Ascending aorta (tissue), 2 donors: ENCODE measurements around the gene INPPL1. TPM values are rescaled to one million over a fixed set of nuclear protein-coding genes. Genes with fewer than 3 reads are reported as not detected.

Experiments used
- DNase-seq, 2 donors: peaks; one replicate each; pipeline ENCODE4 v3.0.0-alpha.2; 2019; ENCODE audit warnings: low spot score in 2 of 2
- H3K27ac ChIP-seq, 2 donors: fragments of 200-600 bp; sonication (generic); one replicate each; pipeline ENCODE4 v1.5.1; 2016 to 2017; ENCODE audit warnings: mild to moderate bottlenecking in 1 of 2
- H3K27me3 ChIP-seq: fragments of 200-600 bp; sonication (generic); one replicate; pipeline ENCODE4 v1.5.1; 2017
- H3K36me3 ChIP-seq, 2 donors: fragments of 200-600 bp; sonication (generic); one replicate each; pipeline ENCODE4 v1.5.1; 2016
- H3K4me1 ChIP-seq, 2 donors: fragments of 200-600 bp; sonication (generic); one replicate each; pipeline ENCODE4 v1.5.1; 2016 to 2017; ENCODE audit warnings: mild to moderate bottlenecking in 1 of 2
- H3K4me3 ChIP-seq, 2 donors: fragments of 200-600 bp; sonication (generic); one replicate each; pipeline ENCODE4 v1.5.1; 2016 to 2017; ENCODE audit warnings: mild to moderate bottlenecking in 1 of 2
- H3K9me3 ChIP-seq, 2 donors: fragments of 200-600 bp; sonication (generic); one replicate each; pipeline ENCODE4 v1.5.1; 2016
- intact Hi-C: fragments of 100-400 bp; cut with DNase I; formaldehyde crosslinking; loops from one replicate; pipeline ENCODE4 v1.15.1; 2023
- total RNA-seq: library from RNA; depleted of rRNA; stranded (reverse); fragments of >200 nt; gene quantifications from one replicate; pipeline ENCODE4 v1.1.0, GENCODE V29; 2016
- TF ChIP-seq, protein P1 (sequence below), 3 experiments: fragments of 200-600 bp in 2 of 3; fragments of 450-650 bp in 1 of 3; sonication (generic) in 2 of 3; IDR thresholded peaks; one replicate each; pipeline ENCODE4 v1.5.1; 2016 to 2019; ENCODE audit warnings: antibody characterized with exemption in 3 of 3, mild to moderate bottlenecking in 1 of 3, moderate library complexity in 1 of 3

Gene INPPL1
- total RNA-seq, 1 donor from 2014 or later: 76.0 TPM

DNA sequence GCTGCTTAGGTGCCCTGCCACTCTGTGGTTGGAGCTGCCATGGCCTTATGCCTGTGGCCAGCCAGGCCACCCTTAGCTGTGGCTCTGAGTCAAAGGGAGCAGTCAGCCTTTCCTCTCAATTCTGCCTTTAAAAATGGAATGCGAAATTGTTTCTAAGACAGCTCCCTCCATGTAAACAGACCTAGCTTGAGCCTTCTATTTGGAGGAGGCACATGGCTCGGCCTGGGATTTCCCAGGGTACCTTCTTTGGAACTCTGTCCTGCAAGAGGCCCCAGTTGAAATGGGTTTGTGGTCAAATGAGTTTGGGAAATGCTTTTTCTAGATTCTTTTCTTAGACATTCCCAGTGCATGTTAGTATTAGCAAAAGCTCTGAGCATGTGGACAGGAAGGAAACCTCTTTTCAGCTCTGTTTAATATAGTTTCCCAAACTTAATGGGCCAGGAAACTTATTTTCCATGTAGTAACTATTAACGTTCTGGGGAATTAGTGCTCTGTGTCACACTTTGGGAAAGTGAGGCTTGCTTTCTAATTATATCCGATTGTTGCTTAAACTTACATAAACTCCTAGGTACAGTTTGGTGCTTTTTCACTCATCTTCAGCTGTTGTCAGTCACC lies 11.6 kb downstream of the INPPL1 start:
- peaks cover 3% of the 10 kb centered on the region for H3K27me3 ChIP-seq
- H3K27ac ChIP-seq: no peak overlapping the region
- H3K4me3 ChIP-seq: no peak overlapping the region
- TF ChIP-seq, protein P1, sequence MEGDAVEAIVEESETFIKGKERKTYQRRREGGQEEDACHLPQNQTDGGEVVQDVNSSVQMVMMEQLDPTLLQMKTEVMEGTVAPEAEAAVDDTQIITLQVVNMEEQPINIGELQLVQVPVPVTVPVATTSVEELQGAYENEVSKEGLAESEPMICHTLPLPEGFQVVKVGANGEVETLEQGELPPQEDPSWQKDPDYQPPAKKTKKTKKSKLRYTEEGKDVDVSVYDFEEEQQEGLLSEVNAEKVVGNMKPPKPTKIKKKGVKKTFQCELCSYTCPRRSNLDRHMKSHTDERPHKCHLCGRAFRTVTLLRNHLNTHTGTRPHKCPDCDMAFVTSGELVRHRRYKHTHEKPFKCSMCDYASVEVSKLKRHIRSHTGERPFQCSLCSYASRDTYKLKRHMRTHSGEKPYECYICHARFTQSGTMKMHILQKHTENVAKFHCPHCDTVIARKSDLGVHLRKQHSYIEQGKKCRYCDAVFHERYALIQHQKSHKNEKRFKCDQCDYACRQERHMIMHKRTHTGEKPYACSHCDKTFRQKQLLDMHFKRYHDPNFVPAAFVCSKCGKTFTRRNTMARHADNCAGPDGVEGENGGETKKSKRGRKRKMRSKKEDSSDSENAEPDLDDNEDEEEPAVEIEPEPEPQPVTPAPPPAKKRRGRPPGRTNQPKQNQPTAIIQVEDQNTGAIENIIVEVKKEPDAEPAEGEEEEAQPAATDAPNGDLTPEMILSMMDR (IDR thresholded peaks at IDR 0.05): no peak
- peaks cover 53 to 62% of the 10 kb centered on the region in 2 donors for H3K36me3 ChIP-seq
- peak in 1 of 2 donors; percentile 49 for DNase-seq
- intact Hi-C loops: loop anchor here (5.0 kb wide), 2 partner anchors 134 to 196 kb away; partner anchors contain the start of genes CLPB and LAMTOR1
- no peaks in the 10 kb centered on the region for H3K9me3 ChIP-seq
- peaks cover 7 to 18% of the 10 kb centered on the region in 2 donors for H3K4me1 ChIP-seq

DNA sequence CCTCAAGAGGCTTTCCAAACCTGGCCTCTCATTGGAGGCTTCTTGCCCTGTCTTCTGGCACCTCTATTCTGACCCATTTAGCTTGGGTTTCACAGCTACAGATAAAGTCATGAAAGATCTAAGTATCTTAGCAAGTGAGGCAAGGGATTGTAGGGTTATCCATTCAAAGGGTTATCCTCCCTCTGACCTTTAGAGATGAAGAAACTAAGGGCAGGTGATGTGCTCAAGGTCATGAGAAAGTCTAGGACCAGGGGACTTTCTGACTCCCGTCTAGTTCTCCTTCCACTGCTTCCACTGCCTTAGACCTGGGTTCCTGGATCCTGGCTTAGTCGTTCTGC lies 12.2 kb downstream of the INPPL1 start:
- TF ChIP-seq, protein P1 (IDR thresholded peaks at IDR 0.05): no peak
- H3K36me3 ChIP-seq: peaks cover 47 to 57% of the 10 kb centered on the region in 2 donors
- peaks cover 7 to 18% of the 10 kb centered on the region in 2 donors for H3K4me1 ChIP-seq
- intact Hi-C loops: loop anchor here (5.0 kb wide), 2 partner anchors 134 to 196 kb away; partner anchors contain the start of genes CLPB and LAMTOR1
- H3K9me3 ChIP-seq: no peaks in the 10 kb centered on the region
- peaks cover 3% of the 10 kb centered on the region for H3K27me3 ChIP-seq
- no peak overlapping the region for H3K4me3 ChIP-seq
- no peak overlapping the region for H3K27ac ChIP-seq
- DNase-seq: no peak

DNA sequence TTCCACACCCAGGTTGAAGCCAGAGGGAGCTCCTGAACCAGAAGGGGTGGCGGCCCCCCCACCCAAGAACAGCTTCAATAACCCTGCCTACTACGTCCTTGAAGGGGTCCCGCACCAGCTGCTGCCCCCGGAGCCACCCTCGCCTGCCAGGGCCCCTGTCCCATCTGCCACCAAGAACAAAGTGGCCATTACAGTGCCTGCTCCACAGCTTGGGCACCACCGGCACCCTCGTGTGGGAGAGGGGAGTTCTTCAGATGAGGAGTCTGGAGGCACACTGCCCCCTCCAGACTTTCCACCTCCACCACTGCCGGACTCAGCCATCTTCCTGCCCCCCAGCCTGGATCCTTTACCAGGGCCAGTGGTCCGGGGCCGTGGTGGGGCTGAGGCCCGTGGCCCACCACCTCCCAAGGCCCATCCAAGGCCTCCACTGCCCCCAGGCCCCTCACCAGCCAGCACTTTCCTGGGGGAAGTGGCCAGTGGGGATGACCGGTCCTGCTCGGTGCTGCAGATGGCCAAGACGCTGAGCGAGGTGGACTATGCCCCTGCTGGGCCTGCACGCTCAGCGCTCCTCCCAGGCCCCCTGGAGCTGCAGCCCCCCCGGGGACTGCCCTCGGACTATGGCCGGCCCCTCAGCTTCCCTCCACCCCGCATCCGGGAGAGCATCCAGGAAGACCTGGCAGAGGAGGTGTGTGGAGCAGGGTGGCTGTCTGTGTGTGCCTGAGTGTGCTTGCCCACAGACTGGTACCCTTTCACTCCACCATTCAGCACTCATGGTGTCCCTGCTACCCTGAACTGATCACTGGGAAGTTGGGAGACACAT lies 12.8 kb downstream of the INPPL1 start:
- intact Hi-C loops: loop anchor here (5.0 kb wide), 2 partner anchors 135 to 195 kb away; partner anchors contain the start of genes CLPB and LAMTOR1

DNA sequence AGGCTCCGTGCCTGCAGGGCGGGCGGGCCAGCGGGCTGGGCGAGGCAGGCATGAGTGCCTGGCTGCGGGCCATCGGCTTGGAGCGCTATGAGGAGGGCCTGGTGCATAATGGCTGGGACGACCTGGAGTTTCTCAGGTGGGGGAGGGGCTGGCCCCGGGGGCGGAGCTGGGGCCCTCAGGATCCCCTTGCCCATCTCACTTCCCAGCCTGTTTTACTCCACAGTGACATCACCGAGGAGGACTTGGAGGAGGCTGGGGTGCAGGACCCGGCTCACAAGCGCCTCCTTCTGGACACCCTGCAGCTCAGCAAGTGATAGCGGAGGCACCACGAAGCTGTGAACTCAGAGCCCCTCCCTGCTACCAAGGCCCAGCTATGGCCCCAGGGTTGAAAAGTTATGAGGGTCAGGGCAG lies 13.5 kb downstream of the INPPL1 start:
- TF ChIP-seq, protein P1 (IDR thresholded peaks at IDR 0.05): peak; percentile 34 to 67 (median 59)
- Histone ChIP-seq H3K9me3 (no peaks in the 10 kb centered on the region), H3K27ac (no peak overlapping the region), H3K4me1 (peaks cover 7 to 18% of the 10 kb centered on the region in 2 donors), H3K4me3 (no peak overlapping the region), H3K36me3 (peaks cover 36 to 44% of the 10 kb centered on the region in 2 donors), H3K27me3 (peaks cover 6% of the 10 kb centered on the region)
- intact Hi-C loops: loop anchor here (5.0 kb wide), 2 partner anchors 136 to 194 kb away; partner anchors contain the start of genes CLPB and LAMTOR1
- DNase-seq: no peak

More for the DNA sequence above, 12.8 kb downstream of the INPPL1 start:
- H3K4me1 ChIP-seq: peaks cover 7 to 18% of the 10 kb centered on the region in 2 donors
- DNase-seq: peak in 1 of 2 donors; percentile 63
- H3K27ac ChIP-seq: no peak overlapping the region
- no peaks in the 10 kb centered on the region for H3K9me3 ChIP-seq
- TF ChIP-seq, protein P1 (IDR thresholded peaks at IDR 0.05): no peak
- H3K36me3 ChIP-seq: peaks cover 43 to 51% of the 10 kb centered on the region in 2 donors
- peaks cover 3% of the 10 kb centered on the region for H3K27me3 ChIP-seq
- no peak overlapping the region for H3K4me3 ChIP-seq

DNA sequence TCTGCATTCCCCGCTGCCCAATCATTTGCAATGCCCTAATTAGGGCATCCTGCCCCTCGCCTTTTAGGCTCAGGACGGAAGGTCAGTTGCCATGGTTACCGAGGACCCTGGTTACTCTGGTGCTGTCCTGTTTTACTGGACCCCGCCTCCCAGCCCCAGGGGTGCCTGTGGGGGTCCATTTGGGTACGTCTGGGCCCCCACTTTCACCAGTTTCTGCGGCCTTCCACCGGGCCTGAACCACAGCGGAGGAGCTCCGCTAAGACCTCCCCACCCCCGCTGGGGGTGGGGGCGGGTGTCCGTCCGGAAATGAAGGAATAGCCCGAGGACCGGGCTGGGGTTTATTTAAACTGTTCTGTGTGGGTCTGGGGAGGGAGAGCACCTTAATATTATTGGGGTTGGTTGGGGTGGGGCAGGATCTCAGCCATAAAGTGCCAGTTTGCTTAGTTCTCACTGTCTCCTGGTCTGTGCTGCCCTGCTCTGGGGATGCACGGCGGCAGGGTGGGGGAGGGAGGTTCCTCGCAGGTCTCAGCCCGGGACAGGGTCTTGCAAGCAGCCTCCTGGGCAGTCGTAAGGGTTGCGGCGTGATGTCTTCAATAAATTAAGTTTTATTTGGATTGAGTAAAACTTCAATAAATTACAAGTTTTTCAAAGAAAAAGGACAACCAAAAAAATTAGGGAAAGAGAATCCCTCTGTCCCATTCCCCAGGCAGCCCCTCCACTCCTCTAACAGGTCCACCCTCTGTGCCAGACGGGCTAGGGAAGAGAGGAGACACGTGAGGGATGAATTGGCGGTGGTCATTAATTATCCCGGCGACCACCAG lies 14.1 kb downstream of the INPPL1 start:
- Histone ChIP-seq H3K27ac (peak overlapping the region in 1 of 2 donors; percentile 2), H3K27me3 (peaks cover 13% of the 10 kb centered on the region), H3K36me3 (peaks cover 30 to 37% of the 10 kb centered on the region in 2 donors), H3K9me3 (no peaks in the 10 kb centered on the region), H3K4me3 (peak overlapping the region in 1 of 2 donors; percentile 57), H3K4me1 (peaks cover 7 to 19% of the 10 kb centered on the region in 2 donors)
- intact Hi-C loops: loop anchor here (1.0 to 5.0 kb wide), 3 partner anchors 14 to 194 kb away; partner anchors contain the start of genes CLPB, INPPL1 and LAMTOR1
- DNase-seq: peak in 1 of 2 donors; percentile 61
- TF ChIP-seq, protein P1 (IDR thresholded peaks at IDR 0.05): no peak
